KOPT-K1 (cell line): ENCODE measurements around the gene CYS1.

ENCODE experiments used
- H3K27ac ChIP-seq: fragments of 200-600 bp; sonication (generic); 2 replicates; pipeline ENCODE4 v1.5.1; 2016; ENCODE audit warnings: antibody characterized with exemption, mild to moderate bottlenecking, low read depth, low read length; ENCODE audit not compliant: poor library complexity, severe bottlenecking
- H3K36me3 ChIP-seq: fragments of 200-600 bp; sonication (generic); 2 replicates; pipeline ENCODE4 v1.5.1; 2017; ENCODE audit warnings: antibody characterized with exemption, mild to moderate bottlenecking, low read length, moderate library complexity; ENCODE audit not compliant: insufficient read depth
- H3K9me3 ChIP-seq: fragments of 200-600 bp; sonication (generic); 2 replicates; pipeline ENCODE4 v1.5.1; 2017; ENCODE audit warnings: antibody characterized with exemption, low read length, mild to moderate bottlenecking; ENCODE audit not compliant: insufficient read depth, poor library complexity, severe bottlenecking

CYS1 gene

DNA sequence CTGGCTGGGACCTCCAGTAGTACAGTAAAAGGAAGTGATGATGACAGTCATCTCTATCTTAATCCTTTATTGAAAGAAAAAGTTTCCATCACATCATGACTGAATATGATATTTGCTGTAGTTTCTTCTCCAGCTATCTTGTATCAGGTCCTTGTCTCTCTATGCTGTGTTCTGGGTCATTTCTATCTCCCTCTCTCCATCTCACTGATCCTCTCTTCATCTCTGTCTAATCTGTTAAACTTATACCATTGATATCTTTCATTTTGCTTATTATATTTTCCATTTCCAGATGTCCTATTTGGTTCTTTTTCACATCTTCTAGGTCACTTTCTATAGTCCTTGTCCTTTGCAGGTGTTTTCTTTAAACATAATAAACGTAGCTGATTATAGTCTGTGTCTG lies 12.3 kb downstream of the CYS1 start:
- Histone ChIP-seq H3K27ac (no peak overlapping the region), H3K36me3 (no peaks in the 10 kb centered on the region), H3K9me3 (peaks cover 10% of the 10 kb centered on the region)

DNA sequence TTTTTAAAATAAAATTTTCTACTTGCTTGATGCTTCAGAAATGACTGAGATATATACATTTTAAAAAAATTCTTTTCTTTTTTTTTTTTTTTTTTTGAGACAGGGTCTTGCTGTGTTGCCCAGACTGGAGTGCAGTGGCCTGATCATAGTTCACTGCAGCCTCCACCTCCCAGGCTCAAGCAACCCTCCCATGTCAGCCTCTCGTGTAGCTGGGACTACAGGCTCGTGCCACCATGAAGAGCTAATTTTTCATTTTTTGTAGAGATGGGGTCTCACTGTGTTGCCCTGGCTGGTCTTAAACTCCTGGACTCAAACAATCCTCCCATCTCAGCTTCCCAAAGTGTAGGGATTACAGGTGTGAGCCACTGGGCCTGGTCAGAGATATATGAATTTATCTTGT lies 12.9 kb downstream of the CYS1 start:
- Histone ChIP-seq H3K36me3 (no peaks in the 10 kb centered on the region), H3K9me3 (peaks cover 10% of the 10 kb centered on the region), H3K27ac (no peak overlapping the region)

DNA sequence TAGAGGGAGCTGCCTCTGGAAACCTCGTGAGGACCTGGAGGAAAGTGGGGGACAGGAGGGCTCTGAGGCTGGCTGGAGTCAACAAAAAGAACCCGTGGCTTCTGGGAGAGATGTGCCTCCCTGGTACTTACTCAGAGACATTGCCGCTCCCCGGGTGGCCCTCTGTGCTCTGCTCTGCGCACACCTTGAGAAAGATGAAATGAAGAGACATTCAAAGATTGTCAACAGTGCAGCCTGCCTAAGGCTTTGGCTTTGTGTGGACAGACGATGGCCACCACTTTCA lies 14.5 kb downstream of the CYS1 start:
- H3K36me3 ChIP-seq = no peaks in the 10 kb centered on the region
- peaks cover 10% of the 10 kb centered on the region for H3K9me3 ChIP-seq

DNA sequence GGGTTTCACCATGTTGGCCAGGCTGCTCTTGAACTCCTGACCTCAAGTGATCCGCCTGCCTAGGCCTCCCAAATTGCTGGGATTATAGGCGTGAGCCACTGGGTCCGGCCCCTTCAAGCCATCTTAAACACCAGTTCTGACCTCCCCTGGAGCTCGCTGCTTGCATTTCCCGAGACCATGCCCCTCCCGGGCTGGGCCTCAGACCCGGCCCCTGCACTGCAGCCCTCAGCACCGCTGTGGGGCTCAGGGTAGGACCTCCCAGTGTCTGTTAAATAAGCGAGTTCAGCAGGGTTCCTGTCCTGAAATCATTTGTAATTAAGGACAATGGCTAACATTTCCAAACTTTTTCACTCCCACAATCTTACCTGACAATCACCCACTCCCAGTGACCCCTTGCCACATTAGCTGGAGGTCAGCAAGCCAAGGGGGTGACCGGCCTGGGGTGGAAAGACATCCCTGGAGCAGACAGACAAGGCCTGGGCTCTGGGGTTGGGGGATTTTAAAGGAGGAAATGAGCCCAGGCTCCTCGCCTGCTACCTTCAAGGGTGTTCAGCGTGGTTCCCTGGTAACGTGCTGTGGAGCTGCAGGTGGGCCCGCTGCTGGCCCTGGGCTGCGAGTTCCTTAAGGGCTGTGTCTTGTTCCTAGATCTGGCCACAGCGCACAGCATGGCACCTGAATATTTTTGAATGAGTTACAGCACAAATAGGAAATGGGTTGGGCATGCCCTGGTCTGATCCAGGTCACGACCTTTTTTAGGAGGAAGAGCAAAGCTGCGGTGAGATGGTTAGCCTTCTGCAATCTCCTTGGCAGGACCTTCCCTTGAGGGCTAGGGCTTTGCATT lies 15.1 kb downstream of the CYS1 start:
- Histone ChIP-seq H3K27ac (no peak overlapping the region), H3K36me3 (no peaks in the 10 kb centered on the region), H3K9me3 (peaks cover 10% of the 10 kb centered on the region)

More for the DNA sequence above, 14.5 kb downstream of the CYS1 start:
- no peak overlapping the region for H3K27ac ChIP-seq

DNA sequence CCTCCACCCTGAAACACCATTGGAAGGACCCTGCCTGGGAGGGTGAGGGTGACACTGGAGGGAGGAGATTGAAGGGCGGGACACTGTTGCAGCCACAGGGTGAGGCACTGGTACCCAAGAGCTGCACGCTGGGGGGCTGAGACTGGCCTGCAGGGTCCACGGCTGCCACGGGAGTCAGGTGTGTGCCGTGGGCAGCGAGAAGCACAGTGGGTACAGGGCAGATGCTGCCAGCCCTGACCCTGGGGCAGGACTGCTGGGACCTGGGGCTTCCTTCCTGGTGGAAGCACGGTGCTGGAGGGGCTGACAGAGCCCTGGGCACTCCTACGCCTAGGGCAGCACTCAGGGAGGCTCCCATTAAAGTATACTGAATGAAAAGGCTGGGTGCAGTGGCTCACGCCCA lies 16.6 kb downstream of the CYS1 start:
- H3K27ac ChIP-seq = no peak overlapping the region
- H3K9me3 ChIP-seq = peaks cover 10% of the 10 kb centered on the region
- no peaks in the 10 kb centered on the region for H3K36me3 ChIP-seq

DNA sequence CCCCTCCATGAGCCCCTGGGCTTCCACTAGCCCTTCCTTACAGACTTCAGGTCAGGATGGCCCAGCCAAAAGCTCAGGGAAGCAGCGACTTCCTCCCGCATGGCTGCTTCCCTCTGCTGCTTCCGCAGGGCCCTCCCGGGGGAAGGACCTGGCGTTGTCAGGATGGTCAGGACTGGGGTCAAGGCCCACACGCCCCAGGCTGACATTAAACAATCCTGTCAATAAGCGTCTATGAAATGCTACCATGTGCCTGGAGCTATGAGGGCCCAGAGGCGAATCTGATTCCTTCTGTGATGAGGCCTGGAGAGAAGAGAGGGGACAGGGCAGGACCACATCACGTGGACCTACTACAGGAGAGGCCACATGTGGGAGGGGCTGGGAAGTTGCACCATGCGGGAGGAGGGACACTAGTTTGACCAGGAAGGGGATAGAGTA lies 17.3 kb downstream of the CYS1 start:
- Histone ChIP-seq H3K36me3 (no peaks in the 10 kb centered on the region), H3K9me3 (peaks cover 7% of the 10 kb centered on the region), H3K27ac (no peak overlapping the region)

- no peak overlapping the region for H3K27ac ChIP-seq
- H3K9me3 ChIP-seq = no peaks in the 10 kb centered on the region
- H3K36me3 ChIP-seq = no peaks in the 10 kb centered on the region
Observed at GRCh38 chr2:10061221-10061925, 18.8 kb downstream of the CYS1 start.

DNA sequence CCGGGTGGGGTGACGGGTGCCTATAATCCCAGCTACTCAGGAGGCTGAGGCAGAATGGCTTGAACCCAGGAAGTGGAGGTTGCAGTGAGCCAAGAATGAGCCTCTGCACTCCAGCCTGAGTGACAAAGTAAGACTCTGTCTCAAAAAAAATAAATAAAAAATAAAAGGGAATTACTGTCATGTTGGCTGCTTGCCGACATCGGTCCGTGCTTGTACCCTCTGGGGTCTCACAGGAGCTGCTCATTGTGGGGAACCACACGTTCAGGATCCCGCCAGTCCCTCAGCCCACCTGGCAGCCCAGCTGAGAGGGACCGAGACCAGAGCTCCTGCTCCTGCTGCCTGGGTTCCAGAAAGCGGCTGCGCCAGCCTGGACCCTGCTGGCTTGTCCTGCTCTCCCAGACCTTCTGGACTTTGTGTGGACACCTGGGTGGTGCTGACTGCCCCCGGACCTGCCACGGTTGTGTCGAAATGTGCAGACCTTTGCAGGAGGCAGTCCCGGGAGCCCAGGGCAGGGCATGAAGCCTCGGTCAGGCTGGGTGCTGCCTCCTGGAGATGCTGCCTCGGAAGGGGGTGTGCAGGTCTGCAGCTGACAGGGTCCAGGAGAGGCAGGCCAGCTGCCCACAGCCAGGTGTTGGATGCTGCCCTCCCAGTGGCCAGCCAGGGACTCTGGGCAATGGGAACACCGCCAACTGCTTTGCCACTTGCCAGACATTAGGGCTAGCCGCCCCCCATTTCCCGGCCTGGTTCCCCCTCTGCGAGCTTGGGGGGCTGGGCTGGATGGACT lies 20.5 kb downstream of the CYS1 start:
- no peaks in the 10 kb centered on the region for H3K36me3 ChIP-seq
- no peak overlapping the region for H3K27ac ChIP-seq
- H3K9me3 ChIP-seq = no peaks in the 10 kb centered on the region

- Histone ChIP-seq H3K36me3 (no peaks in the 10 kb centered on the region), H3K9me3 (no peaks in the 10 kb centered on the region)
Observed at GRCh38 chr2:10059016-10059351, 21.2 kb downstream of the CYS1 start.

DNA sequence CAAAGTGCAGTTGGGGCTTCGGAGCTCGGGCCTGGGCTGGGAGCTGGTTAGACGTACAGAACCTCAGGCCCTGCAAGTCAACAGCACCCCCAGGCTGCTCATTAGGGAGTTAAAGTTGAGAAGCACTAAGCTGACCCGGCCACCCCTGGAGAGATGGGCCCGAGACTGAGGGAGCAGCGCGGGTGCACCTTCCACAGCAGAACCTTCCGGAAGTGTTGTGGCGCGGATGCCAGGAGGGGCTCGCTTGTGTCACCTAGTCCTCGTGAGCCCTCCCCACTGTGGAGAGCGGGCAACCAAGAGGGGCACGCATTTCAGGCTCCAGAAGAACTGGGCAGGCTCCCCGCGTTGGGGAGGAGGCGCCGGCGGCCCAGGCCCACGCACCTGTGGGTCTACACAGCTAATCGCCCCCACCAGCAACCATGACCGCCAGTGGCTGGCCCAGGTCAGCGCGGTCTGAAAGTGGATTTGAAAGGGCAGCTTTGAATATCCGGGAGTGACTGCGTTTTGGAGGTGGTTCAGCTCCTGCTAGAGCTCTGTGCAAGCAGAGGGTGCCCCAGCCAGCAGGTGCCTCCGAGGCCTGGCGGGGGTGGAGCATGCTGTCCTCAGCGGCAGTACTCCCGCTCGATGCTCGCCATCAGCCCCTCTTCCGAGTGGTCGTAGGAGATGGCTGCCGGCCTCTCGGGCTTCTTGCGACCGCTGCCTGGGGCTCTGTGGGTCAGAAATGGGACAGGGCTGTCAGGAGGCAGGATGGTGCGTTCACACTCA lies 21.8 kb downstream of the CYS1 start:
- Histone ChIP-seq H3K36me3 (no peaks in the 10 kb centered on the region), H3K9me3 (no peaks in the 10 kb centered on the region), H3K27ac (no peak overlapping the region)

More at GRCh38 chr2:10059016-10059351, 21.2 kb downstream of the CYS1 start:
- no peak overlapping the region for H3K27ac ChIP-seq

DNA sequence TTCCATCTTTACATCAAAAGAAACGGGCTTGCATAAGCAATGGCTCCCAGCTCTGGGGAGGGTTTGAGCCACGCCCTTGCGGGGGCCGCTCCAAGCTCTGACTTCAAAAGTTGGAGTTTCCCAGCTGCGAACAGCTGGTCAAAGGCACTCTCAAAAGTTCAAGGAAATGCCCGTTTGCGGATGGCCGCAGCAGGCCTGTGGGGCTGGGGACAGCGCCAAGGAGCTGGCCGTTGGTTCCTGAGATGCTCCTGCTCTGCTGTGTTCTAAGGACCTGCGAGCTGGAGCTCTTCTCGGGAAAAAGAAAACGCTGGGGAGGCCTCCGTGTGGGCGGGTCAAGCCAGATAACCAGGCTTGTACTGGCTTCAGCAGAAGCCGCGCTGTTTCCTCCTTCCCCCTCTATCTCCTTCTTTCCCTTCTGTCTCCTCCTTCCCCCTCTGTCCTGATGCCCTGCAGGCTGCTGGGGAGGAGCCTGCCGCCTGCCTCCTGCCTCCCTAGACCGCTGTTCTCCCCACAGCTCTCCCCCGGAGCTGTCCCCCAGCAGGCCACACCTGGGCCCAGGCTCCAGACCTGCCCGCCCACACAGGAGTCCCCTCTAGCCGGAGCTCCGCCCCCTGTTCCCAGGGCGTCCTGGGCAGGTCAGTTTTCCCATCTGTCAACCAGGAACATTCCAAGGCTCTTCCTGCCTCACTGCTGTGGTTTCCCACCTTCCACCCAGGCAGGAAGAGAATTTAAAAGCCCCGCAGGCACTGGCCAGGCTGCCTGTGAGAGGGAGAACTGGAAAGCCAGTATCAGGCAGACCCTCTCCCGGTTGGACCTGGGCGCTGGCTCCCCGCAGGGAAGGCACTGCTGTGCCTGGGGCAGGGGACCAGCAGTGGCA lies 22.7 kb downstream of the CYS1 start:
- Histone ChIP-seq H3K9me3 (no peaks in the 10 kb centered on the region), H3K27ac (no peak overlapping the region), H3K36me3 (no peaks in the 10 kb centered on the region)

GRCh38 chr2:10056439-10056838 lies 23.8 kb downstream of the CYS1 start:
- no peak overlapping the region for H3K27ac ChIP-seq
- H3K36me3 ChIP-seq = no peaks in the 10 kb centered on the region
- H3K9me3 ChIP-seq = no peaks in the 10 kb centered on the region

GRCh38 chr2:10054976-10055375 lies 25.2 kb downstream of the CYS1 start:
- no peaks in the 10 kb centered on the region for H3K36me3 ChIP-seq
- H3K9me3 ChIP-seq = no peaks in the 10 kb centered on the region
- H3K27ac ChIP-seq = no peak overlapping the region

- Histone ChIP-seq H3K27ac (no peak overlapping the region), H3K9me3 (no peaks in the 10 kb centered on the region), H3K36me3 (no peaks in the 10 kb centered on the region)
Observed at GRCh38 chr2:10054424-10054823, 25.8 kb downstream of the CYS1 start.
